Activated T-cell treated with anti-CD3 and anti-CD28 coated beads, Interleukin-2, amount 50 U/mL, for 72 hours (primary cell): ENCODE measurements around the gene TMEM187. TPM values are rescaled to one million over a fixed set of nuclear protein-coding genes. Genes with fewer than 3 reads are reported as not detected.

Source experiments
- ATAC-seq, 2 donors: fragments of 150-1000 bp; cut with Tn5 transposase; replicated peaks in 1 of 2; 2 replicates each; pipeline ENCODE4 v1.10.0; 2021; ENCODE audit warnings: moderate library complexity in 2 of 2, mild to moderate bottlenecking in 1 of 2
- DNase-seq, 2 donors: peaks; one replicate each; pipeline ENCODE4 v3.0.0; 2021 to 2022; ENCODE audit warnings: mixed read lengths in 1 of 2
- H3K27ac Mint-ChIP-seq: one replicate; pipeline ENCODE4 v1.8.0; 2022; ENCODE audit warnings: mild to moderate bottlenecking, moderate library complexity, mixed read lengths
- H3K27me3 Mint-ChIP-seq: one replicate; pipeline ENCODE4 v1.8.0; 2022; ENCODE audit warnings: low read depth, mixed read lengths
- H3K36me3 Mint-ChIP-seq, 2 donors: one replicate each; pipeline ENCODE4 v1.8.0; 2022; ENCODE audit warnings: mixed read lengths in 2 of 2, mild to moderate bottlenecking in 1 of 2; ENCODE audit not compliant: insufficient read depth in 2 of 2
- H3K4me1 Mint-ChIP-seq: one replicate; pipeline ENCODE4 v1.8.0; 2022; ENCODE audit warnings: low read depth, mixed read lengths
- H3K4me3 Mint-ChIP-seq, 2 donors: one replicate each; pipeline ENCODE4 v1.8.0; 2022; ENCODE audit warnings: mild to moderate bottlenecking in 2 of 2, mixed read lengths in 2 of 2, moderate library complexity in 2 of 2
- H3K9me3 Mint-ChIP-seq, 2 donors: one replicate each; pipeline ENCODE4 v1.8.0; 2022; ENCODE audit warnings: mixed read lengths in 2 of 2
- total RNA-seq, 2 donors: library from RNA; stranded (reverse); gene quantifications; one replicate each; pipeline ENCODE4 v1.2.3, GENCODE V29; 2022

TMEM187 gene
- total RNA-seq, 2 donors from 2014 or later = 9.1 to 9.8 TPM

- DNase-seq (no peak), ATAC-seq (no peak)
- Mint-ChIP-seq H3K36me3 (peaks cover 7 to 16% of the 10 kb centered on the region in 2 donors), H3K4me3 (peak overlapping the region; percentile 100), H3K4me1 (peaks cover 34% of the 10 kb centered on the region), H3K27ac (peak overlapping the region; percentile 86), H3K9me3 (no peaks in the 10 kb centered on the region), H3K27me3 (no peaks in the 10 kb centered on the region)
Measured at GRCh38 chrX:153965406-153965805, 7.1 kb upstream of the TMEM187 start.

GRCh38 chrX:153966283-153966688 is 6.3 kb upstream of the TMEM187 start:
- Mint-ChIP-seq H3K27me3 (no peaks in the 10 kb centered on the region), H3K4me1 (peaks cover 34% of the 10 kb centered on the region), H3K36me3 (peaks cover 7 to 11% of the 10 kb centered on the region in 2 donors), H3K9me3 (no peaks in the 10 kb centered on the region), H3K27ac (peak overlapping the region; percentile 86), H3K4me3 (peak overlapping the region; percentile 100)
- ATAC-seq (no peak), DNase-seq (no peak)

GRCh38 chrX:153966841-153967535 is 5.6 kb upstream of the TMEM187 start:
- Mint-ChIP-seq H3K4me1 (peaks cover 34% of the 10 kb centered on the region), H3K36me3 (peaks cover 9 to 10% of the 10 kb centered on the region in 2 donors), H3K4me3 (peak overlapping the region; percentile 100), H3K27me3 (no peaks in the 10 kb centered on the region), H3K27ac (peak overlapping the region; percentile 86), H3K9me3 (no peaks in the 10 kb centered on the region)
- ATAC-seq (peak in 1 of 2 donors; percentile 34), DNase-seq (peak; percentile 52 to 59)

- H3K9me3 Mint-ChIP-seq = no peaks in the 10 kb centered on the region
- peaks cover 8 to 9% of the 10 kb centered on the region in 2 donors for H3K36me3 Mint-ChIP-seq
- peak overlapping the region; percentile 100 for H3K4me3 Mint-ChIP-seq
- peaks cover 34% of the 10 kb centered on the region for H3K4me1 Mint-ChIP-seq
- no peaks in the 10 kb centered on the region for H3K27me3 Mint-ChIP-seq
- ATAC-seq (no peak), DNase-seq (no peak)
- peak overlapping the region; percentile 86 for H3K27ac Mint-ChIP-seq
Measured at GRCh38 chrX:153967536-153968224, 4.9 kb upstream of the TMEM187 start.

- no peak for DNase-seq
- Mint-ChIP-seq H3K4me3 (peak overlapping the region; percentile 100), H3K9me3 (no peaks in the 10 kb centered on the region), H3K27me3 (no peaks in the 10 kb centered on the region), H3K27ac (peak overlapping the region; percentile 86), H3K4me1 (peaks cover 37% of the 10 kb centered on the region), H3K36me3 (peaks cover 8% of the 10 kb centered on the region in 2 donors)
- ATAC-seq = no peak
Measured at GRCh38 chrX:153968255-153968654, 4.3 kb upstream of the TMEM187 start.

- H3K27ac Mint-ChIP-seq = peak overlapping the region; percentile 65
- peak overlapping the region; percentile 100 for H3K4me3 Mint-ChIP-seq
- peaks cover 8% of the 10 kb centered on the region in 2 donors for H3K36me3 Mint-ChIP-seq
- peaks cover 41% of the 10 kb centered on the region for H3K4me1 Mint-ChIP-seq
- DNase-seq = peak in 1 of 2 donors; percentile 46
- no peaks in the 10 kb centered on the region for H3K27me3 Mint-ChIP-seq
- no peaks in the 10 kb centered on the region for H3K9me3 Mint-ChIP-seq
- ATAC-seq = no peak
Measured at GRCh38 chrX:153968754-153969124, 3.8 kb upstream of the TMEM187 start.

GRCh38 chrX:153969125-153969903 is 3.2 kb upstream of the TMEM187 start:
- ATAC-seq = no peak
- Mint-ChIP-seq H3K4me1 (peaks cover 45% of the 10 kb centered on the region), H3K4me3 (peak overlapping the region; percentile 100), H3K36me3 (peaks cover 8% of the 10 kb centered on the region in 2 donors), H3K27me3 (no peaks in the 10 kb centered on the region), H3K9me3 (no peaks in the 10 kb centered on the region), H3K27ac (peak overlapping the region; percentile 70)
- DNase-seq = no peak

GRCh38 chrX:153969904-153970356 is 2.6 kb upstream of the TMEM187 start:
- DNase-seq (no peak), ATAC-seq (no peak)
- peak overlapping the region; percentile 70 for H3K27ac Mint-ChIP-seq
- peak overlapping the region; percentile 100 for H3K4me3 Mint-ChIP-seq
- H3K9me3 Mint-ChIP-seq = no peaks in the 10 kb centered on the region
- H3K36me3 Mint-ChIP-seq = peaks cover 8% of the 10 kb centered on the region in 2 donors
- peaks cover 49% of the 10 kb centered on the region for H3K4me1 Mint-ChIP-seq
- H3K27me3 Mint-ChIP-seq = no peaks in the 10 kb centered on the region

- peaks cover 44% of the 10 kb centered on the region for H3K4me1 Mint-ChIP-seq
- ATAC-seq = peak; percentile 1 to 8
- DNase-seq = no peak
- peak overlapping the region; percentile 100 for H3K27ac Mint-ChIP-seq
- peak overlapping the region; percentile 100 for H3K4me3 Mint-ChIP-seq
- peaks cover 8% of the 10 kb centered on the region in 2 donors for H3K36me3 Mint-ChIP-seq
- no peaks in the 10 kb centered on the region for H3K9me3 Mint-ChIP-seq
- H3K27me3 Mint-ChIP-seq = no peaks in the 10 kb centered on the region
Measured at GRCh38 chrX:153970357-153971123, 2.0 kb upstream of the TMEM187 start.

- ATAC-seq = peak; percentile 53 to 58
- Mint-ChIP-seq H3K27me3 (peaks cover 5% of the 10 kb centered on the region), H3K27ac (peak overlapping the region; percentile 100), H3K9me3 (no peaks in the 10 kb centered on the region), H3K4me3 (peak overlapping the region; percentile 100), H3K36me3 (peaks cover 6 to 8% of the 10 kb centered on the region in 2 donors), H3K4me1 (peaks cover 45% of the 10 kb centered on the region)
- DNase-seq = peak; percentile 86 to 95
Measured at GRCh38 chrX:153971124-153971449, 1.5 kb upstream of the TMEM187 start.

- H3K27me3 Mint-ChIP-seq = peaks cover 7% of the 10 kb centered on the region
Measured at GRCh38 chrX:153971450-153972367, 845 bp upstream of the TMEM187 start, which contains the start of gene HCFC1. Gene HCFC1, minus strand, starts transcription at chrX:153971818. Its CDS starts 978 bp downstream, at chrX:153970840.

More at GRCh38 chrX:153971450-153972367, 845 bp upstream of the TMEM187 start, which contains the start of gene HCFC1:
- Mint-ChIP-seq H3K4me3 (peak within 1 kb of the TSS; percentile 100), H3K36me3 (peaks cover 5 to 8% of the 10 kb centered on the region in 2 donors), H3K9me3 (no peaks in the 10 kb centered on the region), H3K4me1 (peaks cover 40% of the 10 kb centered on the region), H3K27ac (peak within 1 kb of the TSS; percentile 100)
- DNase-seq (peak; percentile 89 to 95), ATAC-seq (peak; percentile 42 to 44)
